KBM-7 (cell line): ENCODE data around the gene ELOVL5.
"Not testable (repeated sequence)": the region's sequence is repeated elsewhere in the genome, so short reads cannot be mapped to it uniquely, and the experiment has no call there.

ENCODE experiments used
- DNase-seq: peaks from one replicate; pipeline ENCODE4 v3.0.0-alpha.2; 2015
- in situ Hi-C: fragments of 300-500 bp; cut with MboI; formaldehyde crosslinking; loops from 2 replicates; pipeline ENCODE4 v1.14.3; 2020; ENCODE audit warnings: low sequenced_read_pairs, low pct_unique_long_range_greater_than_20kb, mixed read lengths

The ELOVL5 gene

GRCh38 chr6:53311586-53311935 is 37.2 kb downstream of the ELOVL5 start:
- DNase-seq: no peak
- in situ Hi-C loops: no loop called here

- in situ Hi-C loops: no loop called here
- no peak for DNase-seq
Observed at GRCh38 chr6:53310771-53311585, 37.8 kb downstream of the ELOVL5 start.

DNA sequence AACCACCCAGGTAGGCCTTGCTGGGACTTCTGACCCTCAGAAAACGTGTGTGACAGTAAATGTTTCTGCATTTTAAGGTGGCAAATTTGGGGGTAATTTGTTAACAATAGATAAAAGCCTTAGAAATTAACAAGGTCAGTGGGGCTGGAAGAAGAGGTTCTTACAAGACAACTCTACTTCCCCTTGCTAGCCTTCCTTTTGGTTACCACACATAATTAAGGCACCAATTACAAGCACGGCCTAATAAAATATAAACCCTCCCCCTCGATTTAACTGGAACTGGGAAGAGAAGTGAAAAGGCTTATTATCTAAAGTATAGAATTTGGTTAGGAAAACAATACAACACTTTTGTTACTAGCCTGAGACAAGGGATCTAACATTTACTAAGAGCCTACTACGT is 38.8 kb downstream of the ELOVL5 start:
- in situ Hi-C loops: no loop called here
- DNase-seq: peak; percentile 50

- DNase-seq: peak; percentile 57
- in situ Hi-C loops: no loop called here
Observed at GRCh38 chr6:53309059-53309900, 39.5 kb downstream of the ELOVL5 start.

DNA sequence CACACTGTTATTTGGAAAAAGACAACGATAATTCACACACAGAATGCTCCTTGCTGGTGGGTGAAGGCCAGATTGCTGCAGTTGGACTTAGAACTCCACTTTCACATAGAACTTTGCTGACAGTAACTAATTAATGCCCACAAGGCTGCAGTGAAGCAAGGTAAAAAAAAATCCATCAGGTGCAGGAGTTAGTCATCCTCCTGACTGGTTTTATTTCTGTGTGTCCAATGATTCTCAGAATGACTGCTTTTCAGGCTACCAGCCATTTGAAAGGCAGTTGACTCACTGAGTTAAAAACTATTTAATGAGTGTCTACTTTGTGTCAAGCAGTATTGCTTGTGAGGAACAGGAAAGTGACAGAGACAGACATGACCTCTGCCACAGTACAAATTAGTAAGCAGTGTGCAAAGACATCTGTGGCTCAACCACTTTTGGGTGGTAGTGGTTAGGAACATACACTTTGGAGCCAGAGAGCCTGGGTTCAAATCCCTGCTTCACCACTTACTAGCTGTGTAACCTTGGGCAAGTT is 41.9 kb downstream of the ELOVL5 start:
- in situ Hi-C loops: no loop called here

DNA sequence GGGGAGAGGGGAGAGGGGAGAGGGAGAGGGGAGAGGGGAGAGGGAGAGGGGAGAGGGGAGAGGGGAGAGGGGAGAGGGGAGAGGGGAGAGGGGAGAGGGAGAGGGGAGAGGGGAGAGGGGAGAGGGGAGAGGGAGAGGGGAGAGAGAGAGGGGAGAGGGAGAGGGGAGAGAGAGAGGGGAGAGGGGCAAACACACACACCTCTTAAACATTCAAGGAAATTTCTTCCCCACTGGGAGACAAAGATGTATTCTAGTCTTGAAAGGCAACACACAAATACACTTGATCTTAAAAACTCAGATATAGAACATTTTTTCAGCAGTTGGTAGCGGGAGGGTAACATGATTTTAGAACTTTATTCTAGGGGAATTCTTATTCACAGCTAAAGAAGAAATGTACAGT is 42.5 kb downstream of the ELOVL5 start:
- in situ Hi-C loops, DNase-seq: not testable (repeated sequence)

More for the DNA sequence above, 41.9 kb downstream of the ELOVL5 start:
- DNase-seq: no peak

DNA sequence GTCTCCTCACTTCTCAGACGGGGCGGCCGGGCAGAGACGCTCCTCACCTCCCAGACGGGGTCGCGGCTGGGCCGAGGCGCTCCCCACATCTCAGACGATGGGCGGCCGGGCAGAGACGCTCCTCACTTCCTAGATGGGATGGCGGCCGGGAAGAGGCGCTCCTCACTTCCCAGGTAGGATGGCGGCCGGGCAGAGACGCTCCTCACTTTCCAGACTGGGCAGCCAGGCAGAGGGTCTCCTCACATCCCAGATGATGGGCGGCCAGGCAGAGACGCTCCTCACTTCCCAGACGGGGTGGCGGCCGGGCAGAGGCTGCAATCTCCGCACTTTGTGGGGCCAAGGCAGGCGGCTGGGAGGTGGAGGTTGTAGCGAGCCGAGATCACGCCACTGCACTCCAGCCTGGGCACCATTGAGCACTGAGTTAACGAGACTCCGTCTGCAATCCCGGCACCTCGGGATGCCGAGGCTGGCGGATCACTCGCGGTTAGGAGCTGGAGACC is 43.2 kb downstream of the ELOVL5 start:
- DNase-seq, in situ Hi-C loops: not testable (repeated sequence)

DNA sequence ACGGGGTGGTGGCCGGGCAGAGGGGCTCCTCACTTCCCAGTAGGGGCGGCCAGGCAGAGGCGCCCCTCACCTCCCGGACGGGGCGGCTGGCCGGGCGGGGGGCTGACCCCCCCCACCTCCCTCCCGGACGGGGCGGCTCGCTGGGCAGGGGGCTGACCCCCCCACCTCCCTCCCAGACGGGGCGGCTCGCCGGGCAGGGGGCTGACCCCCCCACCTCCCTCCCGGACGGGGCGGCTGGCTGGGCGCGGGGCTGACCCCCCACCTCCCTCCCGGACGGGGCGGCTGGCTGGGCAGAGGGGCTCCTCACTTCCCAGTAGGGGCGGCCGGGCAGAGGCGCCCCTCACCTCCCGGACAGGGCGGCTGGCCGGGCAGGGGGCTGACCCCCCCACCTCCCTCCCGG is 43.8 kb downstream of the ELOVL5 start:
- DNase-seq, in situ Hi-C loops: not testable (repeated sequence)

- DNase-seq: no peak
- in situ Hi-C loops: no loop called here
Observed at GRCh38 chr6:53302678-53303360, 45.9 kb downstream of the ELOVL5 start.

DNA sequence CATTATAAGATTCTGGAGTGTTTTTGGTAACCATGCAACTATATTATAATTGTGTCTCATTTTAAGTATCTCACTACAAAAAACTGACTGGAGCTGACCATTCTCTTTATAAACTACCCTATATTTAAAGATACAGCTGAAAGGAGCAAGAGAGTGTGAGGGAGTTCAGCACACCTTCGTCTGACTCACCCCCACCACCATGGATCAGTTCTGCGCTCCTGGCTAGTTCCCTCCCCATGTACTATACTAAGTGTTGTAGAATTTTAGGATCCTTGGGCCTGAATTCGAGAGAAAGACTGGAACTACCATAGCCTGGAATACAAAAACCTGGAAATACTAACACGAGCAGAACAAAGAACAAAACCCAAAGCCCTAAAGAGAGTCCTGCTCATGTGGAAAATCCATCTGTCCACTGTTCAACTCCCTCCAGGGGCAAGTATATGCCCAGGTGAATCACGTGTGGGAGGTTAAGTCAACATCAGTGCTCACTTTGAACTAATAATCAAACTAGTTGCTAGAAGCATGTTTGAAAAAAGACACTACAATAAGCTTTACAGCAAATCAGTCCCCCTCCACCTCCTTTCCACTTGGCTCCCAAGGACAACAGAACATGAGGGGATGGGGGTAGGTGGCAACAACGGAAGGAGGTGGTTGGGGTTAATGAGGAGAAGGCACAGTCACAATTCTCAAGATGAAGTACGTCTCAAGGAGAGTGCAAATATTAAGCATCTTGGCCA is 46.8 kb downstream of the ELOVL5 start:
- in situ Hi-C loops: no loop called here
- no peak for DNase-seq

- peak; percentile 35 for DNase-seq
- in situ Hi-C loops: no loop called here
Observed at GRCh38 chr6:53300656-53301551, 47.8 kb downstream of the ELOVL5 start.

DNA sequence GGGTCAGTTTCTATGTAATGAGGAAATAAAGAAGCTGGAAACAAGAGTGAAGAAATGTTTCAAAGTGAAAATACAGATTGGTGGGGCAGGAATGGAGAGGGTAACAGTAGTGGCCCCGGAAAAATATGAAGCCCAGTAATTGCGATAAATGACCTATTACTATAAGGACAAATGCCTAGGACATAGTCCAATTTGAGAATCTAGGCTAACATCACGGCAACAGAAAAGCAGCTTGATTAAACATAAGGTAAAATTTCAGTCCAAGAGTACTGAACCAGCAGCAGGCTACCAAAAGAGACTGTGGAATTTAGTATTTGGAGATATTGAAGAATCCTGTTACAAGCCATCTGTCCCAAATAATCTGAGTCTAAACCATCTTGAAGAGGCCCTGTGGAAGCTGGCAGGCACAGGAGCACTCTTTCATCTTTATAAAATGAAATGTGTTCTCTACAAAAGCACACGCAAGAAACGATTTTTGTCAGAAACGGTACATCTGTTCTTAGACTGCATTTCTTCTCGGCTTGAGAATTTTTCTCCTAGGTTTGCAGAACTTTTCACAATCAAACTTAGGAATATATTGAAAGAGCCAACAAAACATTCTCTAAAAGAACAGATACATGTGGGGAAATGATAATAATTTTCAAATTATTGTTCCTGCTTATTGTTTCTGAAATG is 49.3 kb downstream of the ELOVL5 start:
- in situ Hi-C loops: no loop called here
- no peak for DNase-seq

GRCh38 chr6:53297004-53297403 is 51.7 kb downstream of the ELOVL5 start:
- in situ Hi-C loops: no loop called here
- DNase-seq: no peak

DNA sequence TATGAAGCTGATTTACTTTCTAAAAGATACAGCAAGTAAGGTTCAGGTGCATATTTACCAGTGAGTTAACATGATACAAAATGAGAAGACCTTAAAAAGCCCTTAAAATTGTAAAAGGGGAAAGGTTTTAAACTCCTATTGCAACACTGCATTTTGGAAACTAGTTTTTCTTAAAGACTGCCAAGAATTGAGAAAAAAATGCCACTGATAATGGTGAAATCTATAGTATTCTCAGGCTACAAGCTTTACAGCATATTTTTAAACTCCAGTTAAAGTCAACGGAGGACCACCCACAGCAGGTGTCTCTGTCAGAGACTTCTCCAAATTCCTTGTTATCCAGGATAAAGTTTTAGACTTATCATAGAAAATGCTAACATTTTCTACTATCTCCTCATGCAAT is 53.6 kb downstream of the ELOVL5 start:
- in situ Hi-C loops: no loop called here
- no peak for DNase-seq

- in situ Hi-C loops: no loop called here
- DNase-seq: no peak
Observed at GRCh38 chr6:53294611-53295010, 54.1 kb downstream of the ELOVL5 start.

- in situ Hi-C loops: no loop called here
- peak; percentile 38 for DNase-seq
Observed at GRCh38 chr6:53294095-53294494, 54.7 kb downstream of the ELOVL5 start.

GRCh38 chr6:53293691-53294090 is 55.1 kb downstream of the ELOVL5 start:
- DNase-seq: no peak
- in situ Hi-C loops: no loop called here
